Stimulated activated effector memory CD8-positive, alpha-beta T cell treated with anti-CD3 and anti-CD28 coated beads, Interleukin-12 subunit alpha, Interleukin-12 subunit beta, amount 100 ng/mL, for 72 hours (primary cell): Measurements from ENCODE around the gene RIMBP2.

Experiments used
- ATAC-seq: fragments of 150-1000 bp; cut with Tn5 transposase; 2 replicates; pipeline ENCODE4 v1.10.0; 2021
- DNase-seq, 2 donors: peaks; one replicate each; pipeline ENCODE4 v3.0.0; 2021 to 2022; ENCODE audit warnings: low spot score in 2 of 2
- H3K27ac Mint-ChIP-seq: one replicate; pipeline ENCODE4 v1.8.0; 2022; ENCODE audit warnings: mild to moderate bottlenecking, mixed read lengths
- H3K36me3 Mint-ChIP-seq: one replicate; pipeline ENCODE4 v1.8.0; 2022; ENCODE audit warnings: mild to moderate bottlenecking, mixed read lengths
- H3K4me1 Mint-ChIP-seq: one replicate; pipeline ENCODE4 v1.8.0; 2022; ENCODE audit warnings: mixed read lengths
- H3K4me3 Mint-ChIP-seq: one replicate; pipeline ENCODE4 v1.8.0; 2022; ENCODE audit warnings: mild to moderate bottlenecking, mixed read lengths
- H3K9me3 Mint-ChIP-seq: one replicate; pipeline ENCODE4 v1.8.0; 2022; ENCODE audit warnings: mixed read lengths

RIMBP2 gene

GRCh38 chr12:130521375-130522124 is 194.5 kb downstream of the RIMBP2 start:
- H3K4me3 Mint-ChIP-seq, result no peak overlapping the region
- H3K36me3 Mint-ChIP-seq, result no peaks in the 10 kb centered on the region
- H3K9me3 Mint-ChIP-seq, result peaks cover 5% of the 10 kb centered on the region
- H3K4me1 Mint-ChIP-seq, result no peaks in the 10 kb centered on the region
- H3K27ac Mint-ChIP-seq, result no peak overlapping the region
- DNase-seq, result no peak
- ATAC-seq, result no peak

GRCh38 chr12:130520784-130521183 is 195.3 kb downstream of the RIMBP2 start:
- Mint-ChIP-seq H3K4me3 (no peak overlapping the region), H3K27ac (no peak overlapping the region), H3K36me3 (no peaks in the 10 kb centered on the region), H3K4me1 (no peaks in the 10 kb centered on the region), H3K9me3 (peaks cover 5% of the 10 kb centered on the region)
- no peak for DNase-seq
- ATAC-seq, result no peak

GRCh38 chr12:130517588-130517987 is 198.5 kb downstream of the RIMBP2 start:
- H3K27ac Mint-ChIP-seq, result no peak overlapping the region
- no peak overlapping the region for H3K4me3 Mint-ChIP-seq
- no peaks in the 10 kb centered on the region for H3K9me3 Mint-ChIP-seq
- no peak for ATAC-seq
- no peaks in the 10 kb centered on the region for H3K4me1 Mint-ChIP-seq
- DNase-seq, result no peak
- H3K36me3 Mint-ChIP-seq, result no peaks in the 10 kb centered on the region

GRCh38 chr12:130514149-130514551 is 201.9 kb downstream of the RIMBP2 start:
- Mint-ChIP-seq H3K4me1 (no peaks in the 10 kb centered on the region), H3K36me3 (no peaks in the 10 kb centered on the region), H3K9me3 (no peaks in the 10 kb centered on the region), H3K4me3 (no peak overlapping the region), H3K27ac (no peak overlapping the region)
- DNase-seq, result no peak
- peak; percentile 31 for ATAC-seq

- H3K9me3 Mint-ChIP-seq, result no peaks in the 10 kb centered on the region
- no peaks in the 10 kb centered on the region for H3K4me1 Mint-ChIP-seq
- DNase-seq, result no peak
- no peak overlapping the region for H3K4me3 Mint-ChIP-seq
- H3K36me3 Mint-ChIP-seq, result no peaks in the 10 kb centered on the region
- ATAC-seq, result no peak
- no peak overlapping the region for H3K27ac Mint-ChIP-seq
Observed at GRCh38 chr12:130513556-130513955, 202.5 kb downstream of the RIMBP2 start.

- ATAC-seq, result no peak
- no peaks in the 10 kb centered on the region for H3K36me3 Mint-ChIP-seq
- no peak overlapping the region for H3K4me3 Mint-ChIP-seq
- H3K9me3 Mint-ChIP-seq, result no peaks in the 10 kb centered on the region
- no peak overlapping the region for H3K27ac Mint-ChIP-seq
- DNase-seq, result no peak
- H3K4me1 Mint-ChIP-seq, result no peaks in the 10 kb centered on the region
Observed at GRCh38 chr12:130511285-130511684, 204.8 kb downstream of the RIMBP2 start.

GRCh38 chr12:130509454-130509853 is 206.6 kb downstream of the RIMBP2 start:
- H3K4me1 Mint-ChIP-seq, result no peaks in the 10 kb centered on the region
- no peak for DNase-seq
- H3K9me3 Mint-ChIP-seq, result no peaks in the 10 kb centered on the region
- no peaks in the 10 kb centered on the region for H3K36me3 Mint-ChIP-seq
- no peak for ATAC-seq
- no peak overlapping the region for H3K27ac Mint-ChIP-seq
- no peak overlapping the region for H3K4me3 Mint-ChIP-seq

GRCh38 chr12:130508847-130509246 is 207.3 kb downstream of the RIMBP2 start:
- Mint-ChIP-seq H3K4me3 (no peak overlapping the region), H3K27ac (no peak overlapping the region), H3K4me1 (no peaks in the 10 kb centered on the region), H3K36me3 (no peaks in the 10 kb centered on the region), H3K9me3 (no peaks in the 10 kb centered on the region)
- no peak for DNase-seq
- ATAC-seq, result no peak

- Mint-ChIP-seq H3K36me3 (no peaks in the 10 kb centered on the region), H3K4me1 (no peaks in the 10 kb centered on the region), H3K9me3 (no peaks in the 10 kb centered on the region), H3K4me3 (no peak overlapping the region), H3K27ac (no peak overlapping the region)
- ATAC-seq, result no peak
- DNase-seq, result no peak
Observed at GRCh38 chr12:130508318-130508717, 207.8 kb downstream of the RIMBP2 start.

- no peaks in the 10 kb centered on the region for H3K4me1 Mint-ChIP-seq
- ATAC-seq (no peak), DNase-seq (no peak)
- no peaks in the 10 kb centered on the region for H3K36me3 Mint-ChIP-seq
- H3K4me3 Mint-ChIP-seq, result no peak overlapping the region
- no peak overlapping the region for H3K27ac Mint-ChIP-seq
- H3K9me3 Mint-ChIP-seq, result peaks cover 4% of the 10 kb centered on the region
Observed at GRCh38 chr12:130506844-130507243, 209.3 kb downstream of the RIMBP2 start.

- Mint-ChIP-seq H3K27ac (no peak overlapping the region), H3K9me3 (peaks cover 6% of the 10 kb centered on the region), H3K36me3 (no peaks in the 10 kb centered on the region), H3K4me3 (no peak overlapping the region), H3K4me1 (no peaks in the 10 kb centered on the region)
- ATAC-seq, result no peak
- no peak for DNase-seq
Observed at GRCh38 chr12:130504840-130505175, 211.3 kb downstream of the RIMBP2 start.

- DNase-seq, result no peak
Observed at GRCh38 chr12:130504110-130504839, 211.8 kb downstream of the RIMBP2 start.

GRCh38 chr12:130501821-130502220 is 214.3 kb downstream of the RIMBP2 start:
- Mint-ChIP-seq H3K36me3 (no peaks in the 10 kb centered on the region), H3K27ac (no peak overlapping the region), H3K4me1 (no peaks in the 10 kb centered on the region), H3K9me3 (peaks cover 13% of the 10 kb centered on the region), H3K4me3 (no peak overlapping the region)
- no peak for DNase-seq
- ATAC-seq, result no peak

More at GRCh38 chr12:130504110-130504839, 211.8 kb downstream of the RIMBP2 start:
- H3K27ac Mint-ChIP-seq, result no peak overlapping the region
- no peak overlapping the region for H3K4me3 Mint-ChIP-seq
- ATAC-seq, result no peak
- H3K36me3 Mint-ChIP-seq, result no peaks in the 10 kb centered on the region
- peaks cover 9% of the 10 kb centered on the region for H3K9me3 Mint-ChIP-seq
- no peaks in the 10 kb centered on the region for H3K4me1 Mint-ChIP-seq

- H3K4me1 Mint-ChIP-seq, result no peaks in the 10 kb centered on the region
- no peak for DNase-seq
- H3K9me3 Mint-ChIP-seq, result peaks cover 13% of the 10 kb centered on the region
- ATAC-seq, result no peak
- H3K27ac Mint-ChIP-seq, result no peak overlapping the region
- no peak overlapping the region for H3K4me3 Mint-ChIP-seq
- H3K36me3 Mint-ChIP-seq, result no peaks in the 10 kb centered on the region
Observed at GRCh38 chr12:130500835-130501330, 215.2 kb downstream of the RIMBP2 start.

- no peak for ATAC-seq
- Mint-ChIP-seq H3K36me3 (no peaks in the 10 kb centered on the region), H3K4me3 (no peak overlapping the region), H3K9me3 (peaks cover 13% of the 10 kb centered on the region), H3K4me1 (no peaks in the 10 kb centered on the region), H3K27ac (no peak overlapping the region)
- DNase-seq, result no peak
Observed at GRCh38 chr12:130499474-130499873, 216.6 kb downstream of the RIMBP2 start.
